Activated CD8-positive, alpha-beta T cell treated with anti-CD3 and anti-CD28 coated beads for 36 hours (primary cell): ENCODE data around the gene MTIF3. TPM values are rescaled to one million over a fixed set of nuclear protein-coding genes. Genes with fewer than 3 reads are reported as not detected.

Source experiments
- ATAC-seq: fragments of 200-7000 bp; cut with Tn5 transposase; one replicate; pipeline ENCODE4 v1.10.0; 2021; ENCODE audit warnings: mild to moderate bottlenecking, moderate library complexity
- CTCF ChIA-PET: fragments of 350-600 bp; sonication (Branson Sonifier 250); formaldehyde crosslinking; loops from one replicate; lab custom pipeline; 2021; ENCODE audit warnings: antibody characterized with exemption; lab: Charles Lee
- POLR2A ChIA-PET: fragments of 350-600 bp; sonication (Branson Sonifier 250); formaldehyde crosslinking; loops from one replicate; lab custom pipeline; 2021; ENCODE audit warnings: antibody characterized with exemption; lab: Charles Lee
- DNase-seq: peaks from one replicate; pipeline ENCODE4 v3.0.0-alpha.2; 2020
- H3K27ac Mint-ChIP-seq: one replicate; pipeline ENCODE4 v1.8.0; 2021; ENCODE audit warnings: mild to moderate bottlenecking, mixed read lengths
- H3K27me3 Mint-ChIP-seq: one replicate; pipeline ENCODE4 v1.8.0; 2021; ENCODE audit warnings: mixed read lengths
- H3K36me3 Mint-ChIP-seq: one replicate; pipeline ENCODE4 v1.8.0; 2021; ENCODE audit warnings: low read depth, mixed read lengths
- H3K4me1 Mint-ChIP-seq: one replicate; pipeline ENCODE4 v1.8.0; 2021; ENCODE audit warnings: low read depth, mixed read lengths
- H3K4me3 Mint-ChIP-seq: one replicate; pipeline ENCODE4 v1.8.0; 2021; ENCODE audit warnings: mild to moderate bottlenecking, moderate library complexity, mixed read lengths
- H3K9me3 Mint-ChIP-seq: one replicate; pipeline ENCODE4 v1.8.0; 2021; ENCODE audit warnings: mixed read lengths
- intact Hi-C: fragments of 100-400 bp; cut with micrococcal nuclease; formaldehyde crosslinking; loops from one replicate; pipeline ENCODE4 v1.10.0; 2022
- total RNA-seq, 2 experiments: library from RNA; stranded (reverse); gene quantifications; one replicate each; pipeline ENCODE4 v1.2.3, GENCODE V29; 2021
- TF ChIP-seq, protein P1 (sequence below): fragments of 200-600 bp; IDR thresholded peaks from one replicate; pipeline ENCODE4 v1.8.0; 2022; ENCODE audit warnings: antibody characterized with exemption, mild to moderate bottlenecking

MTIF3 gene
- total RNA-seq, 2 experiments from 2014 or later: 28.0 to 29.6 TPM

DNA sequence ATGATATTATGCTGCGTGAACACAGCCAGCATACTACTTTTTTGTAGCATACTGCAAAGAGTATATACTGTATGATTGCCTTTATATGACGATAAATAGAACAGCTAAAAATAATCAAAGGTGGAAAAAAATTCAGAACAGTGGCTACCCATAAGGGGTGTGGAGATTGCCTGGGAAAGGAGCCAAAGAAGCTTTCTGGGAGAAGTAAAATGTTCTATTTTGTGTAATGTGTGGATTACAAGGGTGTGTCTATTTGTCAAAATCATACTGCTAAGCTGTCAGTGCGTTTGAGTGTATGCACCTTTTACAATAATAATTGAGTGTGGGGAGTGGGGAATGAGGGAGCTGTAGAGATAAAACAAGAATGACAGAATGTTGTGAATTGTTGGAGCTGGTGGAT lies 45.2 kb upstream of the MTIF3 start:
- DNase-seq (no peak), ATAC-seq (no peak)
- Mint-ChIP-seq H3K4me1 (no peaks in the 10 kb centered on the region), H3K36me3 (no peaks in the 10 kb centered on the region), H3K4me3 (no peak overlapping the region), H3K27ac (no peak overlapping the region), H3K9me3 (no peaks in the 10 kb centered on the region), H3K27me3 (no peaks in the 10 kb centered on the region)
- TF ChIP-seq, protein P1, sequence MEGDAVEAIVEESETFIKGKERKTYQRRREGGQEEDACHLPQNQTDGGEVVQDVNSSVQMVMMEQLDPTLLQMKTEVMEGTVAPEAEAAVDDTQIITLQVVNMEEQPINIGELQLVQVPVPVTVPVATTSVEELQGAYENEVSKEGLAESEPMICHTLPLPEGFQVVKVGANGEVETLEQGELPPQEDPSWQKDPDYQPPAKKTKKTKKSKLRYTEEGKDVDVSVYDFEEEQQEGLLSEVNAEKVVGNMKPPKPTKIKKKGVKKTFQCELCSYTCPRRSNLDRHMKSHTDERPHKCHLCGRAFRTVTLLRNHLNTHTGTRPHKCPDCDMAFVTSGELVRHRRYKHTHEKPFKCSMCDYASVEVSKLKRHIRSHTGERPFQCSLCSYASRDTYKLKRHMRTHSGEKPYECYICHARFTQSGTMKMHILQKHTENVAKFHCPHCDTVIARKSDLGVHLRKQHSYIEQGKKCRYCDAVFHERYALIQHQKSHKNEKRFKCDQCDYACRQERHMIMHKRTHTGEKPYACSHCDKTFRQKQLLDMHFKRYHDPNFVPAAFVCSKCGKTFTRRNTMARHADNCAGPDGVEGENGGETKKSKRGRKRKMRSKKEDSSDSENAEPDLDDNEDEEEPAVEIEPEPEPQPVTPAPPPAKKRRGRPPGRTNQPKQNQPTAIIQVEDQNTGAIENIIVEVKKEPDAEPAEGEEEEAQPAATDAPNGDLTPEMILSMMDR: no peak
- CTCF ChIA-PET: interaction anchor here (1.3 to 1.4 kb wide), 2 partner anchors 13 to 331 kb away, joined by 3 read pairs; no protein-coding TSS in a partner anchor
- intact Hi-C loops: no loop called here
- POLR2A ChIA-PET: no interaction called here

GRCh38 chr13:27493981-27494380 lies 43.6 kb upstream of the MTIF3 start:
- no peaks in the 10 kb centered on the region for H3K9me3 Mint-ChIP-seq
- intact Hi-C loops: no loop called here
- H3K4me3 Mint-ChIP-seq: no peak overlapping the region
- ChIA-PET CTCF (no interaction called here), POLR2A (no interaction called here)
- no peak for ATAC-seq
- H3K36me3 Mint-ChIP-seq: no peaks in the 10 kb centered on the region
- H3K4me1 Mint-ChIP-seq: no peaks in the 10 kb centered on the region
- DNase-seq: no peak
- H3K27ac Mint-ChIP-seq: no peak overlapping the region
- no peaks in the 10 kb centered on the region for H3K27me3 Mint-ChIP-seq
- TF ChIP-seq, protein P1: no peak

DNA sequence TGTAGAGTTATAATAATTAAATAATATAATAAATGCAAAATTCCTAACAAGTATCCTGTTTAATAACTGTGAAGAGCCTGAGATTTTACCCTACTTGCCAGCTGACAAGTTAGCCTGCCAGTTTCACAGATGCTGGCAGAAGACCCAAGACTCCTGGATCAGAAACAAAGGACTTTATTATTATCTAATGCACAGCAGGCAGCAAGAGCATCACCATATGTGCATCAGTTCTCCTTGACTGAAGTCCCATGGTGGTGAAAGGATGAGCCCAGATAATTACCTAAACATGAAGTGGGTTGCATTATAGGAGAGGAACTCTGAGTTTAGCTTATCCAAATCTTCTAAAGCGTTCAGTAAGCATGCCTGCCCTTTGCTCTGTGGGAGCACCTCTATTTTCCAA lies 39.1 kb upstream of the MTIF3 start:
- intact Hi-C loops: no loop called here
- Mint-ChIP-seq H3K4me1 (no peaks in the 10 kb centered on the region), H3K36me3 (no peaks in the 10 kb centered on the region), H3K27me3 (no peaks in the 10 kb centered on the region), H3K4me3 (no peak overlapping the region), H3K27ac (no peak overlapping the region), H3K9me3 (no peaks in the 10 kb centered on the region)
- ChIA-PET POLR2A (no interaction called here), CTCF (no interaction called here)
- TF ChIP-seq, protein P1: no peak
- ATAC-seq: no peak
- DNase-seq: no peak

GRCh38 chr13:27487776-27488175 lies 37.4 kb upstream of the MTIF3 start:
- TF ChIP-seq, protein P1: no peak
- H3K4me3 Mint-ChIP-seq: no peak overlapping the region
- intact Hi-C loops: no loop called here
- POLR2A ChIA-PET: no interaction called here
- H3K4me1 Mint-ChIP-seq: peaks cover 2% of the 10 kb centered on the region
- H3K9me3 Mint-ChIP-seq: no peaks in the 10 kb centered on the region
- CTCF ChIA-PET: interaction anchor here (1.1 kb wide), 1 partner anchor 154 kb away, joined by 3 read pairs; no protein-coding TSS in a partner anchor
- DNase-seq: no peak
- no peak overlapping the region for H3K27ac Mint-ChIP-seq
- no peaks in the 10 kb centered on the region for H3K27me3 Mint-ChIP-seq
- no peaks in the 10 kb centered on the region for H3K36me3 Mint-ChIP-seq
- ATAC-seq: no peak

GRCh38 chr13:27483421-27483820 lies 33.1 kb upstream of the MTIF3 start:
- TF ChIP-seq, protein P1: no peak
- H3K4me1 Mint-ChIP-seq: peaks cover 2% of the 10 kb centered on the region
- no peaks in the 10 kb centered on the region for H3K9me3 Mint-ChIP-seq
- no peak for DNase-seq
- intact Hi-C loops: no loop called here
- no peak overlapping the region for H3K27ac Mint-ChIP-seq
- ATAC-seq: no peak
- ChIA-PET POLR2A (no interaction called here), CTCF (interaction anchor here (1.1 kb wide), 1 partner anchor 108 kb away, joined by 3 read pairs; no protein-coding TSS in a partner anchor)
- no peak overlapping the region for H3K4me3 Mint-ChIP-seq
- H3K27me3 Mint-ChIP-seq: no peaks in the 10 kb centered on the region
- H3K36me3 Mint-ChIP-seq: no peaks in the 10 kb centered on the region
